Left ventricle myocardium inferior (tissue), 1 donor: ENCODE results near the gene SEMA4B. TPM values are rescaled to one million over a fixed set of nuclear protein-coding genes. Genes with fewer than 3 reads are reported as not detected.
A peak's percentile ranks its signal among the peaks of the same experiment; 100 is the strongest.

ENCODE experiments used
- DNase-seq: peaks from one replicate; pipeline ENCODE4 v3.0.0-alpha.2; 2020
- H3K27ac ChIP-seq: fragments of 200-600 bp; replicated peaks from 2 replicates; pipeline ENCODE4 v1.8.0; 2021
- H3K27me3 ChIP-seq: fragments of 200-600 bp; 2 replicates; pipeline ENCODE4 v1.8.0; 2021; ENCODE audit warnings: low read depth
- H3K36me3 ChIP-seq: fragments of 200-600 bp; 2 replicates; pipeline ENCODE4 v1.8.0; 2021
- H3K4me1 ChIP-seq: fragments of 200-600 bp; 2 replicates; pipeline ENCODE4 v1.8.0; 2021
- H3K4me3 ChIP-seq: fragments of 200-600 bp; 2 replicates; pipeline ENCODE4 v1.8.0; 2021; ENCODE audit warnings: mild to moderate bottlenecking, moderate library complexity
- H3K9me3 ChIP-seq: fragments of 200-600 bp; replicated peaks from 2 replicates; pipeline ENCODE4 v1.8.0; 2021
- intact Hi-C: fragments of 100-400 bp; cut with micrococcal nuclease; formaldehyde crosslinking; loops from one replicate; pipeline ENCODE4 v1.11.0; 2022
- total RNA-seq: library from RNA; stranded (reverse); fragmentation: NEBNext Ultra II Directional; extraction: Animal tissue kit (Norgen Biotek cat#: 25700); gene quantifications from one replicate; pipeline ENCODE4 v1.2.1, GENCODE V29; 2021
- TF ChIP-seq, protein P1 (sequence below): fragments of 200-600 bp; IDR thresholded peaks from 2 replicates; pipeline ENCODE4 v1.8.0; 2021; ENCODE audit warnings: antibody characterized with exemption, mild to moderate bottlenecking, borderline replicate concordance
- donor health status: DM: no; HTN: yes; CAD: no; lungs with severe emphysema.

SEMA4B gene
- total RNA-seq, 1 donor from 2014 or later: 22.7 TPM

DNA sequence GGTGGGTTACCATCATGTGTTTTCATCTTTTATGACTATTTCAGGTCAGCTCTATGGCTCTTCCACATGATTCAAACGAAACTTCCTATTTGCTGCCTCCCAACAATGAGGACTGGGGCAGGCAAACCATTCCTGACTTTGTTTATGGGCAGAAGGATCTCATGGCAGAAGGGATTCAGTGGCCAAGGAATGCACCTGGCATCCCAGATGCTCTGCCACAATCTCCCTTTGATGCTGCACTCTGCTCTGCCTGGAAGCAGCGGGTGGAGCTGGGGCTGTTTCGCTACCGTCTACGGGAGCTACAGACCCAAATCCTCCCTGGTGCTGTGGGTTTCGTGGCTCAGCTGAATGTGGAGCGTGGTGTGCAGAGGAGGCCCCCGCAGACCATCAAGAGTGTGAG is 39.7 kb downstream of the SEMA4B start:
- H3K27me3 ChIP-seq: no peaks in the 10 kb centered on the region
- no peak for DNase-seq
- intact Hi-C loops: no loop called here
- H3K27ac ChIP-seq: peak overlapping the region; percentile 50
- no peak overlapping the region for H3K4me3 ChIP-seq
- TF ChIP-seq, protein P1, sequence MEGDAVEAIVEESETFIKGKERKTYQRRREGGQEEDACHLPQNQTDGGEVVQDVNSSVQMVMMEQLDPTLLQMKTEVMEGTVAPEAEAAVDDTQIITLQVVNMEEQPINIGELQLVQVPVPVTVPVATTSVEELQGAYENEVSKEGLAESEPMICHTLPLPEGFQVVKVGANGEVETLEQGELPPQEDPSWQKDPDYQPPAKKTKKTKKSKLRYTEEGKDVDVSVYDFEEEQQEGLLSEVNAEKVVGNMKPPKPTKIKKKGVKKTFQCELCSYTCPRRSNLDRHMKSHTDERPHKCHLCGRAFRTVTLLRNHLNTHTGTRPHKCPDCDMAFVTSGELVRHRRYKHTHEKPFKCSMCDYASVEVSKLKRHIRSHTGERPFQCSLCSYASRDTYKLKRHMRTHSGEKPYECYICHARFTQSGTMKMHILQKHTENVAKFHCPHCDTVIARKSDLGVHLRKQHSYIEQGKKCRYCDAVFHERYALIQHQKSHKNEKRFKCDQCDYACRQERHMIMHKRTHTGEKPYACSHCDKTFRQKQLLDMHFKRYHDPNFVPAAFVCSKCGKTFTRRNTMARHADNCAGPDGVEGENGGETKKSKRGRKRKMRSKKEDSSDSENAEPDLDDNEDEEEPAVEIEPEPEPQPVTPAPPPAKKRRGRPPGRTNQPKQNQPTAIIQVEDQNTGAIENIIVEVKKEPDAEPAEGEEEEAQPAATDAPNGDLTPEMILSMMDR: no peak
- peaks cover 47% of the 10 kb centered on the region for H3K36me3 ChIP-seq
- H3K9me3 ChIP-seq: no peaks in the 10 kb centered on the region
- H3K4me1 ChIP-seq: peaks cover 13% of the 10 kb centered on the region

DNA sequence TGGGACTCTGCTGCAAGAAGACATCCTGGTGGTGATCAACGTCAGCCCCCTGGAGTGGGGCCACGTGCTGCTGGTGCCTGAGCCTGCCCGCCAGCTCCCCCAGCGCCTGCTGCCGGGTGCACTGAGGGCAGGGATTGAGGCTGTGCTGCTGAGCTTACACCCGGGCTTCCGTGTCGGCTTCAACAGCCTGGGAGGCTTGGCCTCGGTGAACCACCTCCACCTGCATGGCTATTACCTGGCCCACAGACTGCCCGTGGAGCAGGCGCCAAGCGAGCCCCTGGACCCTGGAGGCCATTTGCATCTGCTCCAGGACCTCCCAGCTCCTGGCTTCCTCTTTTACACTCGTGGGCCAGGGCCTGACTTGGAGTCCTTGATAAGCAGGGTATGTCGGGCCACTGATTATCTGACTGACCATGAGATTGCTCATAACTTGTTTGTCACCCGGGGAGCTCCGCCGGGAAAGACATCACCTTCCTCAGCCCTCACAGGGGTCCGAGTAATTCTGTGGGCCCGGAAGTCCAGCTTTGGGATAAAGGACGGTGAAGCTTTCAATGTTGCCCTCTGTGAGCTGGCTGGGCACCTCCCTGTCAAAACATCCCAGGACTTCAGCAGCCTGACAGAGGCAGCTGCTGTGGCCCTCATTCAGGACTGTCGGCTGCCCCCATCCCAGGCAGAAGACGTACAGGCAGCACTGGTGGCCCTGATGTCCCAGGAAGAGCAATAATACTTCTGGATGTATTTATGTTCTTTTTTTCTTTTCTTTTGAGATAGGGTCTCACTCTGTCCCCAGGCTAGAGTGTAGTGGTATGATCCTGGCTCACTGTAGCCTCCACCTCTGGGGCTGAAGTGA is 40.4 kb downstream of the SEMA4B start:
- Histone ChIP-seq H3K4me3 (no peak overlapping the region), H3K4me1 (peaks cover 13% of the 10 kb centered on the region), H3K36me3 (peaks cover 40% of the 10 kb centered on the region), H3K27me3 (no peaks in the 10 kb centered on the region), H3K27ac (peak overlapping the region; percentile 50), H3K9me3 (no peaks in the 10 kb centered on the region)
- intact Hi-C loops: no loop called here
- peak; percentile 36 for DNase-seq
- TF ChIP-seq, protein P1: peak; percentile 20

DNA sequence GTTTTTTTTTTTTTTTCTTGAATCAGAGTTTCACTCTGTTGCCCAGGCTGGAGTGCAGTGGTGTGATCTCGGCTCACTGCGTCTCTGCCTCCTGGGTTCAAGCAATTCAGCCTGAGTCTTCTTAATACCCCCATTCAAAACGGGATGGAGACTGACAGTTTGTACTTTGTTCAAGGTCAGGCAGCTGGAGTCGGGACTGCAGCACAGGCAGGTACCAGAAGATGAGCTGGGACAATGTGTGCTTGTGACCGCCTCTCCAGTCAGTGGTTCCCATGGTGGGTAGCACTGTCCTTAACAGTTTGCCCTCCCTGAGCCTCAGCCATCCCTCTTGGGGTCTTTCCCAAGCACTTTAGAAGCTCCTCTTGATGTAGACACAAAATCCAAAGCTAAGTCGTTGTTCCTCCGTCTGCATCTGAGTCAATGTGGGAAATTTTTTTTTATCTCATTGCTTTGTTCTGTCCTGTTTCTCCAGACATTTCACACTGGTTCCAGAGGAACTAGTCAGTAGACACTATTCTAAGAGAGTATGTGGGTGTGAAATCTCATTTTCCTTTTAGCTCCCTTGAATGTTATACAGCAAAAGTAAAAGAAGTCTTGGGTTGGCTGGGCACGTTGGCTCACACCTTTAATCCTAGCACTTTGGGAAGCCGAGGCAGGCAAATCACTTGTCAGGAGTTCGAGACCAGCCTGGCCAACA is 43.0 kb downstream of the SEMA4B start:
- H3K27me3 ChIP-seq: no peaks in the 10 kb centered on the region
- TF ChIP-seq, protein P1: no peak

DNA sequence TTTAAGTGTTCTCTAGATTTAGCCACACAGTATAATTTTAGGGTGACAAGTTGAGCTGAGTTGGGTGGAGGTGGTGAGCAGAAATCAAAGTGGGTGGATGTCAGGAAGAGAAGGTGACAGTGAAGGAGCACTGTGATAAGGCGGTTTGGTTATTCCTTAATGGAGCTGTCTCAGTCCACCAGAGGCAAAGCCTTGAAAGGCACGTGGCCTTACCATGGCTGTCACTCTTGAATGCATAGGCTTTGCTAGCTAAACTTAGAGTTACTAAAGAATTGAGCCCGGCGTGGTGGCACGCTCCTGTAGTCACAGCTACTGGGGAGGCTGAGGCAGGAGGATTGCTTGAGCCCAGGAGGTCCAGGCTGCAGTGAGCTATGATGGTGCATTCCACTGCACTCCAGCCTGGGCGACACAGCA is 47.7 kb downstream of the SEMA4B start:
- H3K27ac ChIP-seq: peak overlapping the region; percentile 87
- peak overlapping the region; percentile 72 for H3K4me3 ChIP-seq
- no peaks in the 10 kb centered on the region for H3K9me3 ChIP-seq
- H3K4me1 ChIP-seq: peaks cover 24% of the 10 kb centered on the region
- intact Hi-C loops: no loop called here
- TF ChIP-seq, protein P1: no peak
- H3K36me3 ChIP-seq: no peaks in the 10 kb centered on the region
- no peaks in the 10 kb centered on the region for H3K27me3 ChIP-seq
- no peak for DNase-seq

More for the DNA sequence above, 43.0 kb downstream of the SEMA4B start:
- H3K9me3 ChIP-seq: no peaks in the 10 kb centered on the region
- H3K27ac ChIP-seq: no peak overlapping the region
- no peak overlapping the region for H3K4me3 ChIP-seq
- peaks cover 26% of the 10 kb centered on the region for H3K4me1 ChIP-seq
- DNase-seq: no peak
- H3K36me3 ChIP-seq: peaks cover 15% of the 10 kb centered on the region
- intact Hi-C loops: no loop called here

DNA sequence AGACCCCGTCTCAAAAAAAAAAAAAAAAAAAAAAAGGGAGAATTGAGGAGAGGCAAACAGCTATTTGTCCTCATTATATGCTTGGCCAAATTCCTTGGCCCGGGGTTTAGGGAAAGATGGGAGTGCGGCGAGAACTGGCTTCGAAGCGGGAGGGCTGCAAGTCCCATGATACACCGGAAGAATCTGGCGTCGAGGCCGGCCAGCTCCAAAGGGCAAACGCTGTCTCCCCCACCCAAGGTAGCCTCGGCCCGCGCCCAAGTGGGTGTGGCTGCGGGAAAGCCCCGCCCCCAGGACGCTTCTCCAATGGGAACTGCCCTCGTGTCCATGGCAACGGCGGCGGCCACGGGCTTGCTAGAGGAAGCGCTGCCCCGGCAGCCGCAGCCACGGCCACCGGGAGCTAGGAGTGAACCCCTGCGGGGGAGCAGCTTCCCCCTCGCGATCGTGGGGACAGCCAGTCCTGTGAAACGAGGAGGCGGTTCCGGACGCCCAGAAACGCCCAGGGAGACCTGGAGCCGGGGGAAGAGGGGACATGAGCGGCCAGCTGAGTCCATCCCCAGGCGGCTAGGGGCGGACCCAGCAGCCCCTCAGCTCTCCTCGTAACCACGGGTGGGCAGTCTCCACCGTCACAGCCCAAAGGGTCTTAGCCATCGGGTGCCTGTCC is 48.2 kb downstream of the SEMA4B start, which contains the start of gene TTLL13:
Gene TTLL13 (plus strand): TSS at position 354 of the 661 bp plus-strand sequence. CDS start 1,075 bp downstream, outside the sequence.
- intact Hi-C loops: no loop called here
- peaks cover 24% of the 10 kb centered on the region for H3K4me1 ChIP-seq
- H3K27ac ChIP-seq: peak within 1 kb of the TSS; percentile 87
- H3K27me3 ChIP-seq: no peaks in the 10 kb centered on the region
- no peaks in the 10 kb centered on the region for H3K9me3 ChIP-seq
- H3K4me3 ChIP-seq: peak within 1 kb of the TSS; percentile 72
- peak; percentile 95 for DNase-seq
- no peaks in the 10 kb centered on the region for H3K36me3 ChIP-seq
- TF ChIP-seq, protein P1: peak; percentile 23
